T-cell (primary cell): Measurements from ENCODE around the gene MDM4. TPM values are rescaled to one million over a fixed set of nuclear protein-coding genes. Genes with fewer than 3 reads are reported as not detected.

Experiments used
- ATAC-seq, 4 experiments: fragments of 200-7000 bp in 3 of 4; fragments of 150-1000 bp in 1 of 4; cut with Tn5 transposase; replicated peaks in 1 of 4; 1 replicate in 3 of 4; 2 replicates in 1 of 4; pipeline ENCODE4 v1.10.0; 2021; ENCODE audit warnings: moderate library complexity in 3 of 4, mild to moderate bottlenecking in 2 of 4, moderate number of reproducible peaks in 1 of 4
- CTCF ChIA-PET, 2 donors: fragments of 300-600 bp; sonication (Branson Sonifier 250); formaldehyde crosslinking; loops; one replicate each; lab custom pipeline; 2022; ENCODE audit warnings: antibody characterized with exemption in 2 of 2; lab: Charles Lee
- POLR2A ChIA-PET, 2 donors: fragments of 300-600 bp; sonication (Branson Sonifier 250); formaldehyde crosslinking; loops; one replicate each; lab custom pipeline; 2022; ENCODE audit warnings: antibody characterized with exemption in 2 of 2; lab: Charles Lee
- DNase-seq, 35 experiments: peaks; one replicate each; pipeline versions ENCODE4 v3.0.0 to v3.0.0-alpha.2; 2013 to 2023
- H3K27ac ChIP-seq: one replicate; pipeline ENCODE4 v1.5.1; 2013; ENCODE audit warnings: low read length
- H3K27me3 ChIP-seq, 2 experiments: replicated peaks in 1 of 2; 1 replicate in 1 of 2; 2 replicates in 1 of 2; pipeline versions ENCODE4 v1.6.1 to v1.7.0; 2013; ENCODE audit warnings: low read length in 1 of 2, mixed read lengths in 1 of 2; ENCODE audit not compliant: control insufficient read depth in 2 of 2, insufficient read depth in 2 of 2; ENCODE audit errors: extremely low read depth in 1 of 2
- H3K36me3 ChIP-seq, 2 donors: 1 replicate in 1 of 2; 2 replicates in 1 of 2; pipeline versions ENCODE4 v1.6.1 to v1.7.0; 2013; ENCODE audit warnings: low read length in 1 of 2; ENCODE audit not compliant: control insufficient read depth in 2 of 2, insufficient read depth in 1 of 2; ENCODE audit errors: extremely low read depth in 1 of 2
- H3K4me1 ChIP-seq, 2 experiments: 1 replicate in 1 of 2; 2 replicates in 1 of 2; pipeline versions ENCODE4 v1.6.1 to v1.7.0; 2013; ENCODE audit warnings: low read length in 2 of 2, mixed read lengths in 1 of 2; ENCODE audit not compliant: insufficient read depth in 2 of 2, control insufficient read depth in 1 of 2; ENCODE audit errors: extremely low read depth in 1 of 2
- H3K4me3 ChIP-seq, 2 donors: 1 replicate in 1 of 2; 2 replicates in 1 of 2; pipeline versions ENCODE4 v1.5.1 to v1.7.0; 2013; ENCODE audit warnings: mild to moderate bottlenecking in 2 of 2, low read length in 1 of 2, moderate library complexity in 1 of 2; ENCODE audit not compliant: control insufficient read depth in 1 of 2; ENCODE audit errors: extremely low read depth in 1 of 2
- H3K9me3 ChIP-seq: 2 replicates; pipeline ENCODE4 v1.7.0; 2013
- H3K27ac Mint-ChIP-seq, 2 donors: one replicate each; pipeline ENCODE4 v1.8.0; 2020 to 2021; ENCODE audit warnings: mild to moderate bottlenecking in 2 of 2, mixed read lengths in 2 of 2
- H3K27me3 Mint-ChIP-seq, 2 donors: one replicate each; pipeline ENCODE4 v1.8.0; 2021 to 2022; ENCODE audit warnings: mixed read lengths in 2 of 2
- H3K36me3 Mint-ChIP-seq: one replicate; pipeline ENCODE4 v1.8.0; 2021; ENCODE audit warnings: mixed read lengths
- H3K4me1 Mint-ChIP-seq, 3 donors: one replicate each; pipeline ENCODE4 v1.8.0; 2020 to 2022; ENCODE audit warnings: mixed read lengths in 3 of 3, mild to moderate bottlenecking in 1 of 3
- H3K4me3 Mint-ChIP-seq, 3 donors: one replicate each; pipeline ENCODE4 v1.8.0; 2020 to 2022; ENCODE audit warnings: mild to moderate bottlenecking in 3 of 3, mixed read lengths in 3 of 3, moderate library complexity in 3 of 3
- H3K9me3 Mint-ChIP-seq, 3 donors: one replicate each; pipeline ENCODE4 v1.8.0; 2020 to 2022; ENCODE audit warnings: mixed read lengths in 3 of 3
- WGBS: methylation state at CpG from one replicate; pipeline ENCODE4 v1.1.5; 2013; ENCODE audit warnings: missing lambda C conversion rate; ENCODE audit not compliant: insufficient coverage; 5-methylcytosine and 5-hydroxymethylcytosine counted together
- total RNA-seq, 35 experiments: library from RNA in 6 of 35; stranded (reverse) in 6 of 35; fragments of 120-200 nt in 1 of 35; gene quantifications; one replicate each; pipeline versions ENCODE4 v1.2.1 to v1.2.4 and lab custom pipeline; 2013 to 2026

MDM4 gene
- total RNA-seq, 5 donors from 2014 or later (not counting 1 experiment from before 2014, with no cell fraction given), result 168 to 288 (median 183) TPM

- no peak for ATAC-seq
- Mint-ChIP-seq H3K27ac (peak overlapping the region; percentile 74 to 98), H3K9me3 (no peaks in the 10 kb centered on the region), H3K4me3 (no peak overlapping the region), H3K27me3 (no peaks in the 10 kb centered on the region), H3K36me3 (peaks cover 22% of the 10 kb centered on the region), H3K4me1 (peaks cover 25 to 31% (median 30%) of the 10 kb centered on the region in 3 donors)
- Histone ChIP-seq H3K4me3 (no peak overlapping the region), H3K36me3 (peaks cover 3 to 27% of the 10 kb centered on the region in 2 donors), H3K9me3 (no peaks in the 10 kb centered on the region), H3K27ac (no peak overlapping the region), H3K4me1 (peaks cover 0 to 24% of the 10 kb centered on the region in 2 experiments), H3K27me3 (no peaks in the 10 kb centered on the region)
- WGBS, result 97% methylated on average over 5 of the region's 8 CpGs
- ChIA-PET CTCF (no interaction called here), POLR2A (no interaction called here)
- no peak for DNase-seq
Observed at GRCh38 chr1:204576422-204576821, 60.2 kb downstream of the MDM4 start.

DNA sequence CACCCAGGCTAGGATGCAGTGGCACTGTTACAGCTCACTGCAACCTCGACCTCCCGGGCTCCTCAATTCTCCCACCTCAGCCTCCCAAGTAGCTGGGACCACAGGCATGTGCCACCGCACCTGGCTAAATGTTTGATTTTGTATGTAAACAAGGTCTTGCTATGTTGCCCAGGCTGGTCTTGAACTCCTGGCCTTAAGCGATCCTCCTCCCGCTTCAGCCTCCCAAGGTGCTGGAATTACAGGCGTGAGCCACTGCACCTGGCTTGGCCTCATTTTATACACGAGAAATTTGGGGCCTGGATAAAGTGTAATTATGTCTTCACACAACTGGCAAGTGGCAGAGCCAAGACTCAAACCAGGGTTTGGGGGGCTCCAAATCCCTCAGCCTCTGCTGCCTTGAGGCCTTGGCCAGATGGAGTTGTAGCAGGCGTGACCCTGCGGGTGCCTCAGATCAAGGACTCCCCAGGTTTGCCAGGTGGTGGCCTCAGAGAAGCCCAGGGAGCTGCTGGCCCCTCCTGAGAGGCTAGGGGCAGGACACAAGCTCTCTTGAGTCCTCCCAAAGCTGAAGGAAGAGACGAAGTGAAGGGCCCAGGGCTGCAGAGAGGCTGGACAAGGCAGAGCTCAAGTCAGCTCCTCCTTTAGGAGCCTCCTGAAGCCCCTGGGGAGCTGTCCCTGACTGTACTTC is 61.7 kb downstream of the MDM4 start:
- WGBS, result 92% methylated on average over 7 of the region's 10 CpGs
- H3K27me3 ChIP-seq, result no peaks in the 10 kb centered on the region
- H3K4me3 ChIP-seq, result no peak overlapping the region
- no peaks in the 10 kb centered on the region for H3K9me3 ChIP-seq
- H3K4me1 ChIP-seq, result peaks cover 0 to 24% of the 10 kb centered on the region in 2 experiments
- ChIA-PET POLR2A (no interaction called here), CTCF (interaction anchor here in 1 of 2 donors (1.0 kb wide), 1 partner anchor 12 kb away, joined by 5 read pairs; no protein-coding TSS in a partner anchor)
- peaks cover 25 to 37% (median 31%) of the 10 kb centered on the region in 3 donors for H3K4me1 Mint-ChIP-seq
- ATAC-seq (no peak), DNase-seq (no peak)
- peak overlapping the region; percentile 69 to 85 (median 82) for H3K4me3 Mint-ChIP-seq
- H3K27ac Mint-ChIP-seq, result peak overlapping the region; percentile 92 to 98
- peaks cover 3 to 19% of the 10 kb centered on the region in 2 donors for H3K36me3 ChIP-seq
- H3K27ac ChIP-seq, result peak overlapping the region; percentile 68
- no peaks in the 10 kb centered on the region for H3K9me3 Mint-ChIP-seq
- no peaks in the 10 kb centered on the region for H3K27me3 Mint-ChIP-seq
- peaks cover 19% of the 10 kb centered on the region for H3K36me3 Mint-ChIP-seq

- ATAC-seq, result peak; percentile 43 to 77 (median 58)
- H3K4me1 Mint-ChIP-seq, result peaks cover 25 to 37% (median 31%) of the 10 kb centered on the region in 3 donors
- H3K27ac Mint-ChIP-seq, result peak overlapping the region; percentile 92 to 98
- H3K27ac ChIP-seq, result peak overlapping the region; percentile 68
- no peaks in the 10 kb centered on the region for H3K9me3 ChIP-seq
- H3K4me3 ChIP-seq, result peak overlapping the region in 1 of 2 donors; percentile 43
- 40% methylated on average over 17 of the region's 18 CpGs for WGBS
- peak overlapping the region; percentile 69 to 85 (median 82) for H3K4me3 Mint-ChIP-seq
- ChIA-PET CTCF (interaction anchor here in 1 of 2 donors (0.8 to 1.2 kb wide), 3 partner anchors 13 to 184 kb away, joined by 3 to 5 read pairs (median 3); no protein-coding TSS in a partner anchor), POLR2A (no interaction called here)
- no peaks in the 10 kb centered on the region for H3K27me3 Mint-ChIP-seq
- H3K4me1 ChIP-seq, result peaks cover 0 to 24% of the 10 kb centered on the region in 2 experiments
- DNase-seq, result peak in 5 of 35 experiments; percentile 10 to 28 (median 23)
- H3K36me3 ChIP-seq, result peaks cover 3 to 9% of the 10 kb centered on the region in 2 donors
- peaks cover 14% of the 10 kb centered on the region for H3K36me3 Mint-ChIP-seq
- no peaks in the 10 kb centered on the region for H3K27me3 ChIP-seq
- no peaks in the 10 kb centered on the region for H3K9me3 Mint-ChIP-seq
Observed at GRCh38 chr1:204578867-204579664, 62.9 kb downstream of the MDM4 start.

DNA sequence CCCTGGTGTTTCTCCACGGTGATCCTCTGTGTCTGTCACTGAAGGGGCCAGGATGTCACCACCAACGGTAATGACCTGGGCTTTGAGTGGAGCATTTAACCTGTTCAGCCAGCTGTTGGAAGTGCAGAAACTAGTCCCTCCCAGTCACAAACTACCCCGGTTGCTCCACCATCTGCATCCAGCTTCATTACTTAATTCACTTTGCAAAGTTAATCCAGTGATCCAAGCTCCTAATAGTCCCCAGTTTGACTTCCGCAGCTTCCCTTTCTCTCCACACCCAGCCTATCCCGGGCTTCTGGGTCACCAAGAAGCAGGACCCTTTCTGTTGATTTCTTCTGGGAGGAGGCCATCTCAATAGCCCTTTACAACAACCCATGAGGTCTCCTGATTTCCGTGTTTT is 63.5 kb downstream of the MDM4 start:
- no peaks in the 10 kb centered on the region for H3K27me3 ChIP-seq
- peaks cover 25 to 41% (median 32%) of the 10 kb centered on the region in 3 donors for H3K4me1 Mint-ChIP-seq
- POLR2A ChIA-PET, result no interaction called here
- H3K27ac ChIP-seq, result peak overlapping the region; percentile 68
- H3K36me3 Mint-ChIP-seq, result peaks cover 15% of the 10 kb centered on the region
- H3K4me1 ChIP-seq, result peaks cover 0 to 30% of the 10 kb centered on the region in 2 experiments
- no peak for ATAC-seq
- no peaks in the 10 kb centered on the region for H3K9me3 Mint-ChIP-seq
- CTCF ChIA-PET, result interaction anchor here (0.7 to 1.5 kb wide), 4 partner anchors 14 to 958 kb away, joined by 3 read pairs; no protein-coding TSS in a partner anchor
- peak overlapping the region; percentile 69 to 85 (median 82) for H3K4me3 Mint-ChIP-seq
- peaks cover 3 to 6% of the 10 kb centered on the region in 2 donors for H3K36me3 ChIP-seq
- H3K4me3 ChIP-seq, result peak overlapping the region in 1 of 2 donors; percentile 43
- no peaks in the 10 kb centered on the region for H3K27me3 Mint-ChIP-seq
- 66% methylated on average over 2 of the region's 6 CpGs for WGBS
- H3K9me3 ChIP-seq, result no peaks in the 10 kb centered on the region
- H3K27ac Mint-ChIP-seq, result peak overlapping the region; percentile 92 to 98
- no peak for DNase-seq

DNA sequence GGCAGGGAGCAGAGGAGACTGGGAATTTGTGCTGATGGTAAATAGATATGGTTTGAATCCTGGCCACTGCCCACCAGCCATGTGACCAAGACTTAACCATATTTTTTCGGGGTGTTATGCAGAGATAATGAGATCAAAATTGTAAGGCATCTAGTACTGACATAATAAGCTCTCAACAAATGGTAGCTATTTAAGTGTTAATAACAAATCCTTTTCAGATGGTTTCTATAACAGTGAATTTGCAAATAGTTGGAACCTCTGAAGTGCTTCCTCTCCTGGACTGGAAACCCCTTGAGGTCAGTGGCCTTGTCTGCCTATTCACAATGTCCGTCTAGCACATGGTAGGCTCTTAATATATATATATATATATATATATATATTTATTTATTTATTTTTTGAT is 64.7 kb downstream of the MDM4 start:
- Histone ChIP-seq H3K27me3 (no peaks in the 10 kb centered on the region), H3K36me3 (peaks cover 3 to 6% of the 10 kb centered on the region in 2 donors), H3K4me1 (peaks cover 0 to 41% of the 10 kb centered on the region in 2 experiments), H3K4me3 (no peak overlapping the region), H3K9me3 (no peaks in the 10 kb centered on the region), H3K27ac (no peak overlapping the region)
- Mint-ChIP-seq H3K4me3 (peak overlapping the region in 1 of 3 donors; percentile 85), H3K9me3 (no peaks in the 10 kb centered on the region), H3K27me3 (no peaks in the 10 kb centered on the region), H3K36me3 (peaks cover 15% of the 10 kb centered on the region), H3K27ac (peak overlapping the region in 1 of 2 donors; percentile 98), H3K4me1 (peaks cover 25 to 46% (median 38%) of the 10 kb centered on the region in 3 donors)
- ATAC-seq (no peak), DNase-seq (no peak)
- ChIA-PET CTCF (interaction anchor here in 1 of 2 donors (0.6 to 1.5 kb wide), 3 partner anchors 183 to 218 kb away, joined by 3 to 6 read pairs (median 3); no protein-coding TSS in a partner anchor), POLR2A (no interaction called here)
- WGBS, result no CpG with 5 or more reads among the region's 2 CpGs

DNA sequence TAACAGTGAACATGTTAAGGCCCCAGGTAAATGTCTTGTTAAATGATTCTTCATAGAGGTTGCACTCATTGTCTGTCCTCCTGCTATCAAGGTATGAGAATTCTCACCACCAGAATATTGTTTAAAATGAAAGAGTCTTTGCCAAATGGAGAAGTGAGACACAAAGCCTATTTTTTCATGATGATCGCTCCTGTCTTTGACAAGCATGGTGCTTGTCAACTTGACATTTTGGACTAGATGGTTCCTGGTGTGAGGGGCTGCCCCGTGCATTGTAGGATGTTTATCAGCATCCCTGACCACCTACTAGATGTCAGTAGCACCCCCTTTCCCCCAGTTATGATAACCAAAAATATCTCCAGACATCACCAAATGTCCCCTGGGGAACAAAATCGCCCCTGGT is 65.6 kb downstream of the MDM4 start:
- ATAC-seq, result no peak
- Histone ChIP-seq H3K27ac (no peak overlapping the region), H3K4me1 (peaks cover 0 to 41% of the 10 kb centered on the region in 2 experiments), H3K4me3 (no peak overlapping the region), H3K36me3 (peaks cover 3 to 6% of the 10 kb centered on the region in 2 donors), H3K27me3 (no peaks in the 10 kb centered on the region), H3K9me3 (no peaks in the 10 kb centered on the region)
- ChIA-PET CTCF (interaction anchor here in 1 of 2 donors (0.6 kb wide), 1 partner anchor 127 kb away, joined by 3 read pairs; no protein-coding TSS in a partner anchor), POLR2A (no interaction called here)
- Mint-ChIP-seq H3K4me1 (peaks cover 25 to 46% (median 38%) of the 10 kb centered on the region in 3 donors), H3K9me3 (no peaks in the 10 kb centered on the region), H3K4me3 (no peak overlapping the region), H3K27ac (no peak overlapping the region), H3K27me3 (no peaks in the 10 kb centered on the region), H3K36me3 (peaks cover 19% of the 10 kb centered on the region)
- no peak for DNase-seq
- no CpG with 5 or more reads among the region's 3 CpGs for whole genome bisulfite sequencing
